HG02970 (cell line): Measurements from ENCODE around the gene C8G.

Experiments
- ATAC-seq: cut with Tn5 transposase; IDR thresholded peaks from one replicate; pipeline ENCODE4 v1.9.1; 2021; ENCODE audit warnings: mild to moderate bottlenecking, moderate library complexity, moderate number of reproducible peaks; ENCODE audit not compliant: unreplicated experiment, low FRiP score

C8G gene

DNA sequence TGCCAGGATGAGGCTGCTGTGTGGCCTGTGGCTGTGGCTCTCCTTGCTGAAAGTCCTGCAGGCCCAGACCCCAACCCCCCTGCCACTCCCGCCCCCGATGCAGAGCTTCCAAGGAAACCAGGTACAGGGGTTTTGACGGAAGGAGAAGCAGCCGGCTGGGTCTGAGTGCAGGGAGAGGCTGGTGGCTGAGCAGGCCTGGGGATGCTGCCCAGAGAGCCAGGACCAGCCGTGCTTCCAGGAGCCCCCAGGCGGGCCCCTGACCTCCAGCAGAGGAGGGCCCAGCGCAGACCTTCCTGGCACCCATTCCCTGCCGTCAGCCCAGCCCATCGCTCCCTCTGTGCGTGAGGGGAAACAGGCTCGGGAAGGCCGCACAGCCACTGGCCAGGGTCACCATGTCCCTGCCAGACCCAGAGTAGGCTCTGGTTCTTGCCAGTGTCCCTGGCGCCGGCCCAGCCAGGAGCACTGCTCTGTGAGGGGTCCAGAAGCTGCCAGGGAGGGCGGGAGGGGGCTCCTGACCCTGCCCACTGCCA lies 7.3 kb downstream of the C8G start:
- ATAC-seq = no peak

DNA sequence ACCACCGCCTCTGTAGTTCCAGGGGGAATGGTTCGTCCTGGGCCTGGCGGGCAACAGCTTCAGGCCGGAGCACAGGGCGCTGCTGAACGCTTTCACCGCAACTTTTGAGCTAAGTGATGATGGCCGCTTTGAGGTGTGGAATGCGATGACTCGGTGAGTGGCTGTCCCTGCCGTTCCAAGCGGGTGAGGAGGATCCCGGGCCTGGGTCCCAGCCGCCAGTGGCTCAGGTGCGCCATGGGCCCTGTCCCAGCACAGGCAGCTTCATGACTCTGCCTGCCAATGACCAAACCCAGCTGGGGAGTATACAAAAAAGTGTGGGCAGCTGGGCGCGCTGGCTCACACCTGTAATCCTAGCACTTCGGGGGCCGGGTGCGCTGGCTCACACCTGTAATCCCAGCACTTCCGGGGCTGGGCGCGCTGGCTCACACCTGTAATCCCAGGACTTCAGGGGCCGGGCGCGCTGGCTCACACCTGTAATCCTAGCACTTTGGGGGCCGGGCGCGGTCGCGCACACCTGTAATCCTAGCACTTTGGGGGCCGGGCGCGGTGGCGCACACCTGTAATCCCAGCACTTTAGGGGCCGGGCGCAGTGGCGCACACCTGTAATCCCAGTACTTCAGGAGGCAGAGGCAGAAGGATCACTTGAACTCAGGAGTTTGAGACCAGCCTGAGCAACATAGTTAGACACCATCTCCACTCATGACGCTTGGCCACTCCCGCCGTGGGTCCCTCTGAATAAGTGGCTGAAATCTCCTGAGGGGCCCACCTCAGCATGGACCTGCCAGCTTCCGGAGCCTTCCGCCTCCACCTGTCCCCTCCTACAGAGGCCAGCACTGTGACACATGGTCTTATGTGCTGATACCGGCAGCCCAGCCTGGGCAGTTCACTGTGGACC lies 8.1 kb downstream of the C8G start:
- ATAC-seq = no peak

DNA sequence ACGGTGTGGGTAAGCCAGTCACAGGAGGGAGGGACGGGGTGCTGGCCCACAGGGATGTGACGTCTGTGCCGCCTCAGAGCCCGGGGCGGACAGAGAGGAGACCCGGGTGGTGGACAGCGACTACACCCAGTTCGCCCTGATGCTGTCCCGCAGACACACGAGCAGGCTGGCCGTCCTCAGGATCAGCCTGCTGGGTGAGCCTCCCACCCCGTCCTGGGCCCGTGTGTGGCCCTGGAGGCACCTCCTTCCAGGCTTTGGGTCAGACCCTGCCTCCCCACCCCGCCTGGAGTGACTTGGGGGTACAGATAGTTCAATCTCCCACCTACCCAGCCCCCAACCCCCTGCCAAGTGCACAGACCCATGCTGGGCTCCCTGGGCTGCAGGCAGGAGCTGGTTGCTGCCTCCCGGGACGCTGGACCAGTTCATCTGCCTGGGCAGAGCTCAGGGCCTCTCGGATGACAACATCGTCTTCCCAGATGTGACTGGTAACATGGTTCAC lies 8.8 kb downstream of the C8G start:
- no peak for ATAC-seq

DNA sequence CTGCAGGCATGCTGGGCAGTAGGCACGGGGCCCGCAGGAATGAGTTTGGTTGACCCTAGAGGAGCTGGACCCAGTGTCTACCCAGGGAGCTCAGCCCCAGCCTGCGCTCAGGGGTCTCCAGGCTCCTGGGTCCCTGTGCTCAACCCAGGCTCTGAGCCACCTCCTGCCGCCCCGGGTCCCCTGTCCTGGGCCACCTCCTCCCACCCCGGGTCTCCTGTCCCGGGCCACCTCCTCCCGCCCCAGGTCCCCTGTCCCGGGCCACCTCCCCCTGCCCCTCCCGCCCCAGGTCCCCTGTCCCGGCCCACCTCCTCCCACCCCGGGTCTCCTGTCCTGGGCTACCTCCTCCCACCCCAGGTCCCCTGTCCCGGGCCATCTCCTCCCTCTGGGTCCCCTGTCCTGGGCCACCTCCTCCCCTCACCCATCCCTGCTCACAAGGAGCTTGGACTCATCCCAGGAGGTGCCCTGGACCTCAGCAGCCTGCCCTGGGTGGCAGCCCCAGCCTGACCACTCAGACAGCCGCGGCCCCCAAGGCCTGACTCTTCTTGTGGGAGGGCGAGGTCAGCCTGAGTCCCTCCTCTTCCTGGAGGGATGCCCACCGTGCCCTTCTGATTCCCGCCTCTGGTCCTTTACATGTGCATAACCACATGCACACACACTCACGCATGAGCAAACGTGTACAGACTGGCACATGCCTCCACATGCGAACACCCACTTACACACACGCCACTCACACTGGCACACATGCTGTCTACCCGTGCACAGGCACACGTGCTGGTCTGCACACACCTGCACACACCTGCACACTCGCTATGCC lies 9.4 kb downstream of the C8G start:
- no peak for ATAC-seq

DNA sequence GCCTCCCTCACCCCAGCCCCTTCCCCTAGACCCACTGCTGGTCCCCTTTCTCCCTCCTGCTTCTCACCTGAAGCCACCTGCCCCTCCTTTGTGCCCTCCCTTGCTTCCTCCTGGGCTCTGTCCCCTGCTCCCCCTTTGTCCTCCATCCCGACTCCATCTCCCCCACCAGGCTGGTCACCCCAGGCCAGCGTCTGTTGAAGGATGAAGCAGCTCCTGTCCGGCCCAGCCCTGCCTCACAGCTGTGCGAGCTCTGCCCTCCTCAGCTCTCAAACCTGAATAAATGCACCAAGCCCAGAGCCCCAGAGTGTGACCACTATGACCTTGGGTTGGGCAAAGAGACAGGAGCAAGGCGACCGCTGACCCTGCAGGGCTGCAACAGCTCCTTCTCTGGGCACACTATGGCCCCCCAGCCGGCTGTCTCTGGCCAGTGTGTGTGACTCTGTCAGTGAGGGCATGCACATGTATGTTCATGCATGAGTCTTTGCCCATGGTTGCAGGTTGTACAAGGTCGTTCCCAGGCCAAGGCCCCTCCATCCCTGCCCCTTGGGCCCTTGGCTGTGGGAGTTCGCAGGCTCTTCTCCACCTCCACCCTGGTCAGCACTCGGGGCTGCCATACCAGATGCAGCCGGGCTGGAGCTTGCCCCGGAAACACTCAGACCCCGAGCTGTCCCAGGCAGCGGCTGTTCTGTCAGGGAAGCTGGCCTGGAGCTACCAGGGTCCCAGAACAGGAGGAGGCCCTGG lies 10.3 kb downstream of the C8G start:
- no peak for ATAC-seq

DNA sequence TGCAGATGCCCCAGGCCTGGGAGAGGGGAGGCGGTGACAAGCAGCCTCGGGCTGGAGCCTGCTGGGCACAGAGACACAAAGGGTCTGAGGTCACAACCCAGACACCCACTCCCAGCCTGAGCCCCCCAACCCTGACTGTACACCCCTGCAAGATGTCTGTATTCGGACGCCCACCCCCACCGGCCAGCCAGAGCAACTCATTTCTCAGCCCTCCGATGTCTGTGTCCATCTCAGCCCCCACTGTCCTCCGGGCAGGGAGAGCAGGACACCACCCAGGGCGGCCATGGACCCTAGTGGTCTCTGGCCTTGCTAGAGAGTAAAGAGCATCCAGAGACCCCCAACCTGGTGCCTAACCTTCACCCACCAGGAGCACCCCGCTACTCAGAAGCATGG lies 10.9 kb downstream of the C8G start:
- no peak for ATAC-seq

DNA sequence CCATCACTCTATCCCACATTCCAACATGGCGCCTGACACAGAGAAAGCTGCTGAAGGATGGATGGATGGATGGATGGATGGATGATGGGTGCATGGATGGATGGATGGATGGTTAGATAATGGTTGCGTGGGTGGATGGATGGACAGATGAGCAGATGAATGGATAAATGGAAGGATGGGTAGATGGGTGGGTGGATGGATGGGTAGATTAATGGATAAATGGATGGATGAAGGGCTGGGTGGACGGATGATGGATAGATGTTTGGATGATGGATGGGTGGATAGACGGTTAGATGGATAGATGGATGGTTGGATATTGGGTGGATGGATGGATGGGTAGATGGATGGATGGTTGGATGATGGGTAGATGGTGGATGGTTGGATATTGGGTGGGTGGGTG lies 11.6 kb downstream of the C8G start:
- no peak for ATAC-seq

DNA sequence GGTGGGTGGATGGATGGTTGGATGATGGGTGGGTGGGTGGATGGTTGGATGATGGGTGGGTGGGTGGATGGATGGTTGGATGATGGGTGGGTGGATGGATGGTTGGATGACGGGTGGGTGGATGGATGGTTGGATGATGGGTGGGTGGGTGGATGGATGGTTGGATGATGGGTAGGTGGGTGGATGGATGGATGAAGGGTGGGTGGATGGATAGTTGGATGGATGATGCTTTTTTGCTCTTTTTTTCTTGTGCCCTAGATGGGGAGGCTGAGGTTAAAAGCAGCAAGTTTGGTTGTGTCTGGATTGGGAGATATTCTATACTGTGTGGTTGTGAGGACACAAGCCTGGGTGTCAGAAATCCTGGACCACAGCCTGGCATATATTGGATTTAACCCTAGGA lies 12.4 kb downstream of the C8G start:
- no peak for ATAC-seq

DNA sequence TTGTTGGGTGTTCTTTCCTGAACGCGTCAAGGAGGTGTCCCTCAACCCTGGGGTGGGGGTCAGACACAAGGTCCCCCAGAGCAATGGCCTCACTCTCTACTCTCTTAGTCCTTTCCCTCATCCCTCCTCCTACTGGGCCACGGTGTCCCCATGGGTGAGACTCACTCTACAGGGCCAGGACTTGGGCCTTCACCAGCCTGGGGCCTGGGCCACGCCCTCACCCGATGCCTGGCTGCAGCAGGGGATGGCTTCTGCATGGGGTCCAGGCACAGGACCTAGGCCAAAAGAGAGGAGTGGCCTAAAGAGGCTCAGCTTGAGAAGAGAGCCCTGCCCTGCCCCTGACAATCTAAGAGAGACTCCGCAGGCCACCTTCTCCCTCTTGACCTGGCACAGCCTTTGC lies 12.9 kb downstream of the C8G start:
- no peak for ATAC-seq

DNA sequence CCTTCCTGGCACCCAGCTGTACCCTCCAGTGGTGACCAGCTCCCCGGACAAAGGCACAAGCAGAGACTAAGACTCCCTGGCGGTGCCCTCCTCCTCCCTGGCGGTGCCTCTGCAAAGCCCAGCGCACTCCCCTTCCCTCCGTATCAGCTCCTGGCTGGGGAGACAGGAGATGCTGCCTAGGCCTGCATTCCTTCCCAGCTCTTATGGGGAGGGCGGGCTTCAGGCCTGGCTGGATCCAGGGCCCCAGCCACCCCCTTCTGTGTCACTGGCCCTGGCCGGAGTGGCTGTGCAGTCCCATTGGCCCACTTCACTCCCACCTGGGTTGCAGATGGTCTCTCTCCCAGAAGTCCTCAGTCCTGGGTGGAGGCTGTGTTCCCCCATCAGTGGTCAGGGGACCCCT lies 13.4 kb downstream of the C8G start:
- ATAC-seq = no peak

DNA sequence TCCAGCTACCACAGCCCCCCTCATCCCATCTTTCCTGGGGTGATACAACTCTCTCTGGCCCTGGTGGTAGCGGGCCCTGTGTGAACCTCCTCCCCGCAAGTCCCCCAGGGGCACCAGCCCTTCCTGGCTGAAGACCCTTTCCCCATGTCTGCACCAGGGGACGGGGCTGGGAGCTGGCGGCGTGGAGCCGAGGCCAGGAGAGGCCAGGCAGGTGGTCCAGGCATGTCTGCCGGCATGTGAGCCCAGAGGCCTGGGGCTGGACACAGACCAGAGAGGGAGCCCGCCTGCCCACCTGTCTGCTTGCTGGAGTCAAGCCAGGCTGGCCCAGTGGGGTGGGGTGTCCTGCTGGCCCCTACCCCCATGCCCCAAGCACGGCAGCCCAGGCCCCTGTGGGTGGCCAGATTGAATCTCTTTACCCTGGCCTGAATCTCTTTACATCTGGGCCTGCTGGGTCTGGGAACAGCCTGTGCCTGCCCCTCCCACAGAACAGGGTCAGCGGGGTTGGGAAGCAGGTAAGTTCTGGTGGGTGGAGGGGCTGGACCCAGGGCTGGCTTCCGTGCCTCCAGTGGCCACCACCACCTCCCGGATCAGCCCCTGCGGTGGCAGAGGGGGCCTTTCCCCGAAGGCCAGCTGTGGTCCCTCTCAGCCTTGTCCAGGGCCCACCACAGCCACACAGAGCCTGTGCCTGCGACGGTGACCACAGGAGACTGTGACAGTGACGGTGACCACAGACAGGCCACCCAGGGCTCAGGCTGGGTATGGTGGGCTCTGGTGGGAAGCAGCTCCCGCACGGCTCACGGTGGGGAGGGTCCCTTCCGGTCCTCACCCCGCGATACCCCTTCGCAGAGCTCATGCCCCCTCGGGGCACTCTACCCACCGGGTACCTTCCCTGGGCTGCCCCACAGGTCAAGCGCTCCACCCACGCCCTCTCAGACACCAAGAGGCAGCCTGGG lies 14.1 kb downstream of the C8G start:
- ATAC-seq = no peak

DNA sequence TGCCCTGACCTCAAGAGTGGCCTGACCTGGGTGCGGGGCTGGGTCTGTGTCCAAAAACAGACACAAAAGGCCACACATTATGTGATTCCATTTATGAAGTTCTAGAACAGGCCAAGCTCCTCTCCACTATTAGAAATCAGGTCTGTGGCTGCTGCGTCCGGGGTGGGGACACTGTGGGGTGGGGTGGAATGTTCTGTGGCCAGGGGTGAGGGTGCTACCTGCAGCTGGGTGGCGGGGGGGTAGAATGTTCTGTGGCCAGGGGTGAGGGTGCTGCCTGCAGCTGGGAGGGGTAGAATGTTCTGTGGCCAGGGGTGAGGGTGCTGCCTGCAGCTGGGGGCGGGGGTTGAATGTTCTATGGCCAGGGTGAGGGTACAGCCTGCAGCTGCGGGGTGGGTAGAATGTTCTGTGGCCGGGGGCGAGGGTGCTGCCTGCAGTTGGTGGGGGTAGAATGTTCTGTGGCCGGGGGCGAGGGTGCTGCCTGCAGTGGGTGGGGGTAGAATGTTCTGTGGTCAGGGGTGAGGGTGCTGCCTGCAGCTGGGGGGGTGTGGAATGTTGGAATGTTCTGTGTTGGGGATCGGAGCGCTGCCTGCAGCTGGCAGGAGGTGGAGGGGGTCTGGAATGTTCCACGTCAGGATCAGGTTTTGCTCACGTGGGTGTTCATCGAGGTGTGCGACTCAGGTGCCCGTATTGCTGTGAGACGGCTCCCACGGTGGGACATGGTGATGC lies 15.3 kb downstream of the C8G start:
- no peak for ATAC-seq

DNA sequence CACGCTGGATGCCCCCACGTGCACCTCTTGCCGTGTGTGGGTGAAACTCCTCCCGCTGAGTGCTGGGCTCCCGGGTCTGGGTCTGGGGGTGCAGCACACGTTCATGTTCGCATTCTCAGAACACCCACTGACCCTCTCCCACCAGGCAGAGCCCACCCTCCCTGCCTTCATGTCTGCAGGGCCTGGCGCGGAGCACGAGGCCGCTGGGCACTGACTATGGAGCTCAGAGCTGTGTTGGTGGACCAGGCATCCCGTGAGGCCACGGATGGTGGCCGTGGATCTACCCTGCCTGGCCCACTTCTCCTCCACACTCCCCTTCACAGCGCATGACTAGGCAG lies 15.9 kb downstream of the C8G start:
- no peak for ATAC-seq

DNA sequence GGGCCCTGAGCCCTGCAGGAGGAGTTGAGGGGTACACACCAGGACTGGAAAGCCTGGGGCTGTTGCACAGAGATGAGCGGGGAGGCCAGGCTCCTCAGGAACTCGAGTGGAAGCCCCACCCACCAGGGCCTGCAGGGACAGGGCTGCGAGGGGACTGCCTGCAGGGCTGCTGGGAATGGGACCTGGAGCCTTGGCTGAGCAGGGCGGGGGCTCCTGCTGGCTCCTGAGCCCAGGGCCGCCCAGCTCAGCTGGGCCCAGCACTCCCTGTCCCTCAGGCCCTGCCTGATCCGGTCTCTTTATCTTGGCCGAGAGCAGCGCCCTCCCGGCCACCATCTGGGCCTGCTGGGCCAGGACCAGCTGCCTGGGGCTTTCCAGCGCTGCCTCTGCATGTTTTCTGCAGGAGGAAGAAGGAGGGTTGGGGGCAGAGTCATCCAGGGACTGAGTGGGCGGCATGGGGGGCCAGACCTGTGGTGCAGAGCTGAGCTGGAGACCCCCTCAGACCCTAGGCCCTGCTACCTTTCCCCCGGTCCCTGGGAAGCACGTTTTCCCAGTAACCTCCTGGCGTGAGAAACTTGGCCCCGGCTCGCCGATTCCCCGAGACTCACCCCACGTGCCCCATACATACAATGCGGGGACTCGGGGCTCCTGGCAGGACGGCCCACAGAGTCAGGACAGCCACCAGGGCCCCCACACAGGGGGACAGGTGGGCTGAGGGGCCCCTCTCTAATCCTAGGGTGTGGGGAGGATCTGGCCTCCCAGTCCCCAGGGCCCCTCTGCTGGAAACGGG lies 16.4 kb downstream of the C8G start:
- ATAC-seq = no peak

DNA sequence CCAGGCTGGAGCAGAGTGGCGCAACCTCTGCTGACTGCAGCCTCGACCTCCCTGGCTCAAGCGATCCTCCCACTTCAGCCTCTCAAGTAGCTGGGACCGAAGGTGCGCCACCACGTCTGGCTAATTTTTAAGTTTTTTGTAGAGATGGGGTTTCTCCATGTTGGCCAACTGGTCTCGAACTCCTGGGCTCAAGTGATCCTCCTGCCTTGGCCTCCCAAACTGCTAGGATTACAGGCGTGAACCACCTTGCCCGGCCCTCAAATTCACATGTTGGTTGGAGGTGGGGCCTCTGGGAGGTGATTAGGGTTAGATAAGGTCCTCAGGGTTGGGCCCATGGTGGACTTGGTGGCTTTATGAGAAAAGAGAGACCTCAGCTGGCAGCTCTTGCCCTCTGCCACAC lies 17.1 kb downstream of the C8G start:
- ATAC-seq = no peak

DNA sequence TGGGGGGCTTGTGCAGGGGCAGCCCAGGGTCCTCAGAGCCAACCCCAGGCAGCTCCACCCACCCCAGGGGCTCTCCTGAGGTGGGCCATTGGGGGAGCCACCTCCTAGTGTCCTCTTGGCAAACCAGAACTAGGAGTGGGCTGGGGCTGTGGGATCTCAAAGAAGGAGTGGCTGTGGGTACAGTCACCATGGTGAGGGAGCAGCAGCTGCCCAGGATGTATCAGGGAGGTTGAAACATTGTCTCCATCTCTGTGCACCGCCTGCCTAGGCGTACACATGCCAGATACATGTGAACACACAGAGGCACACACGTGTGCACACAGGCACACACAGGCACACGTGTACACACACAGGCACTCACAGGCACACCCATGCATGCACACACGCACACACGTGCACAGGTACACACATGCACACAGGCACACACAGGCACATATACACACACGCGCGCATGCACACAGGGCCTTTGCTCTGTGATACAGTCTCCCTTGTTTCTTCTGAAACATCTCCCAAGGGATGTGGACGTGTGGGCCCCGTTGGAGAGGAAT lies 17.7 kb downstream of the C8G start:
- ATAC-seq = no peak

DNA sequence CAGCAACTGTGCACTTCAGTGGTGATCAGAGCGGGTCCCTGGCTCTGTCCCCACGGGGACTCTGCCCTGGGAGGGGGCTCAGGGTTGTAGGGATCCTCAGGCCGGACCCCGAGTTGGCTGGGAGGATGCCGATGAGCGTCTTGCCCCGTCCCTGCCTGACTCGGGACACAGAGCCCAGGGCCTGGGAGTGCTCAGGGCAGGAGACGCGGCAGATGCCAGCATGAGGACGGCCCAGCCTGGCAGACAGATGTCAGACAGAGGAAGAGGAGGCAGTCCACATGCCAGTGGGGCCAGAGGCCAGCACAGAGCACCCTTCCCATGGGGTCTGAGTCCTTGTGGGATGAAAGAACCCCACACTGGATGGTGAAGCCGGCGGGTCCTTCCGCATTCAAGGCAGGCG lies 18.3 kb downstream of the C8G start:
- ATAC-seq = no peak

DNA sequence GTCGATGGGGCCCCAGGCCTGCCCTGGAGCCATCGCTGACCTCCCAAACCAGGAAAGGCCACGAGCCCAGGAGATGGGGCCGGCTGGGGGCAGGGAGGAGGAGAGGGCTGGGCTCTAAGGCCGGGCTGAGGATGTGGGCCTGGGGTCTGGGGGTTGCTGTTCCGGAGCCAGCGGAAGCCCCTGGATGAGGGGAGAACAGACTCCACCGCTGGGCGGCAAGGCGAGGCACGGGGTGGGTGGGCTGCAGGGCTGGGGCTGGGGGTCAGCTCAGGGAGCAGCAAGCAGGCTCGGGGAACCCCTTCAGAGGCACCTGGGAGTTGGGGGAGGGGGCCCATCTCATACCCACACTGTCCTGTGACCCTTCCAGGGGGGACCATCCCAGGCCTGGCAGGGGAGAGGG lies 18.7 kb downstream of the C8G start:
- no peak for ATAC-seq
